ENCODE measurements around the gene CMTM1.

The CMTM1 gene

DNA sequence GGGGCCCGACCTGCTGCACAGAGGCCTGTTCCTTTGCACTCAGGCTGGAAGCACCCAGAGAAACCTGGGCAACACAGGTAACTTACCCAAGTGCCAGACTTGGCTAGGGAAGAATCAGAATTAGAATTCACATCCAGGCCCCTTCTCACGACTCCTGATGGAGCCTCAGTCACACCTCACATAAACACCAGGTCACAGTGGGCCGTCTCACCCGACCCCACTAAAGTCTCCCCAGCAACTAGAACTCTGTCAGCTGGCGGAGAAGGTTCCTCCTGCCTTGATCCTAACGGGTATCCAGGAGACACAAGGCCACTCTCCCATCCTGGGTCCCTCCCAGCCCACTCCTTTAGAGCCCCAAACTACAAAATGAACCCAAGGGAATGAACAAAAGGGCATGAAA, 22.7 kb upstream of the CMTM1 start:
- Histone ChIP-seq H3F3A (ENCODE audit: insufficient read depth, low read length) (peaks cover 12% of the 10 kb centered on the region), H4K20me1 (ENCODE audit: insufficient read depth, low read length) (no peaks in the 10 kb centered on the region), H3K9ac (ENCODE audit: low read length) (no peak overlapping the region), H3K4me3 (ENCODE audit: low read length) (no peak overlapping the region), H3K36me3 (replicated peaks; ENCODE audit: insufficient read depth, low read length) (no peaks in the 10 kb centered on the region), H3K9me2 (replicated peaks; ENCODE audit: insufficient read depth, low read length) (no peaks in the 10 kb centered on the region), H3K27ac (ENCODE audit: low read length) (no peak overlapping the region), H3K79me2 (ENCODE audit: low read length) (0 out of 2 replicates have a peak, but pooled peaks cover 4% of the 10 kb centered on the region), H2AFZ (ENCODE audit: low read length) (no peak overlapping the region), H3K4me1 (ENCODE audit: low read length) (peaks cover 28% of the 10 kb centered on the region), H3K27me3 (replicated peaks; ENCODE audit: insufficient read depth, low read length) (no peaks in the 10 kb centered on the region), H3K4me2 (ENCODE audit: low read depth, low read length) (no peak overlapping the region), H3K9me3 (replicated peaks; ENCODE audit: insufficient read depth, low read length) (no peaks in the 10 kb centered on the region)
- DNase-seq: no peak
- TF ChIP-seq EZH2 (optimal IDR thresholded peaks at IDR 0.05; ENCODE audit: low read depth, low read length): no peak
- TF ChIP-seq EZH2phosphoT487 (IDR thresholded peaks at IDR 0.05; ENCODE audit: low read length): no peak
- TF ChIP-seq, protein P1, sequence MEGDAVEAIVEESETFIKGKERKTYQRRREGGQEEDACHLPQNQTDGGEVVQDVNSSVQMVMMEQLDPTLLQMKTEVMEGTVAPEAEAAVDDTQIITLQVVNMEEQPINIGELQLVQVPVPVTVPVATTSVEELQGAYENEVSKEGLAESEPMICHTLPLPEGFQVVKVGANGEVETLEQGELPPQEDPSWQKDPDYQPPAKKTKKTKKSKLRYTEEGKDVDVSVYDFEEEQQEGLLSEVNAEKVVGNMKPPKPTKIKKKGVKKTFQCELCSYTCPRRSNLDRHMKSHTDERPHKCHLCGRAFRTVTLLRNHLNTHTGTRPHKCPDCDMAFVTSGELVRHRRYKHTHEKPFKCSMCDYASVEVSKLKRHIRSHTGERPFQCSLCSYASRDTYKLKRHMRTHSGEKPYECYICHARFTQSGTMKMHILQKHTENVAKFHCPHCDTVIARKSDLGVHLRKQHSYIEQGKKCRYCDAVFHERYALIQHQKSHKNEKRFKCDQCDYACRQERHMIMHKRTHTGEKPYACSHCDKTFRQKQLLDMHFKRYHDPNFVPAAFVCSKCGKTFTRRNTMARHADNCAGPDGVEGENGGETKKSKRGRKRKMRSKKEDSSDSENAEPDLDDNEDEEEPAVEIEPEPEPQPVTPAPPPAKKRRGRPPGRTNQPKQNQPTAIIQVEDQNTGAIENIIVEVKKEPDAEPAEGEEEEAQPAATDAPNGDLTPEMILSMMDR (IDR thresholded peaks at IDR 0.05; ENCODE audit: low read length): no peak

- Histone ChIP-seq H3K4me3 (ENCODE audit: low read length) (no peak overlapping the region), H3K79me2 (ENCODE audit: low read length) (peaks cover 4% of the 10 kb centered on the region; the same call in 1 of the 2 replicates), H3K27me3 (replicated peaks; ENCODE audit: insufficient read depth, low read length) (no peaks in the 10 kb centered on the region), H4K20me1 (ENCODE audit: insufficient read depth, low read length) (no peaks in the 10 kb centered on the region), H3K27ac (ENCODE audit: low read length) (no peak overlapping the region), H2AFZ (ENCODE audit: low read length) (no peak overlapping the region), H3K9me2 (replicated peaks; ENCODE audit: insufficient read depth, low read length) (no peaks in the 10 kb centered on the region), H3K4me2 (ENCODE audit: low read depth, low read length) (no peak overlapping the region), H3F3A (ENCODE audit: insufficient read depth, low read length) (peaks cover 16% of the 10 kb centered on the region), H3K36me3 (replicated peaks; ENCODE audit: insufficient read depth, low read length) (no peaks in the 10 kb centered on the region), H3K9me3 (replicated peaks; ENCODE audit: insufficient read depth, low read length) (no peaks in the 10 kb centered on the region), H3K4me1 (ENCODE audit: low read length) (peaks cover 27% of the 10 kb centered on the region), H3K9ac (ENCODE audit: low read length) (no peak overlapping the region)
- TF ChIP-seq EZH2phosphoT487 (IDR thresholded peaks at IDR 0.05; ENCODE audit: low read length) (no peak), EZH2 (optimal IDR thresholded peaks at IDR 0.05; ENCODE audit: low read depth, low read length) (no peak)
- TF ChIP-seq, protein P1 (IDR thresholded peaks at IDR 0.05; ENCODE audit: low read length): no peak
- DNase-seq: no peak
Observed at GRCh38 chr16:66544016-66544757, 22.1 kb upstream of the CMTM1 start.

- no peak for TF ChIP-seq EZH2 (optimal IDR thresholded peaks at IDR 0.05; ENCODE audit: low read depth, low read length)
- TF ChIP-seq, protein P1 (IDR thresholded peaks at IDR 0.05; ENCODE audit: low read length): no peak
- TF ChIP-seq EZH2phosphoT487 (IDR thresholded peaks at IDR 0.05; ENCODE audit: low read length): no peak
- peaks cover 4% of the 10 kb centered on the region for H3K79me2 ChIP-seq (ENCODE audit: low read length)
- no peaks in the 10 kb centered on the region for H4K20me1 ChIP-seq (ENCODE audit: insufficient read depth, low read length)
- H2AFZ ChIP-seq (ENCODE audit: low read length): no peak overlapping the region
- peaks cover 29% of the 10 kb centered on the region for H3K4me1 ChIP-seq (ENCODE audit: low read length)
- no peak for DNase-seq
- H3K9ac ChIP-seq (ENCODE audit: low read length): no peak overlapping the region
- H3K27ac ChIP-seq (ENCODE audit: low read length): no peak overlapping the region
- peaks cover 30% of the 10 kb centered on the region for H3F3A ChIP-seq (ENCODE audit: insufficient read depth, low read length)
- no peaks in the 10 kb centered on the region for H3K9me3 ChIP-seq (replicated peaks; ENCODE audit: insufficient read depth, low read length)
- no peaks in the 10 kb centered on the region for H3K9me2 ChIP-seq (replicated peaks; ENCODE audit: insufficient read depth, low read length)
- H3K4me3 ChIP-seq (ENCODE audit: low read length): no peak overlapping the region
- no peaks in the 10 kb centered on the region for H3K27me3 ChIP-seq (replicated peaks; ENCODE audit: insufficient read depth, low read length)
- no peak overlapping the region for H3K4me2 ChIP-seq (ENCODE audit: low read depth, low read length)
- H3K36me3 ChIP-seq (replicated peaks; ENCODE audit: insufficient read depth, low read length): no peaks in the 10 kb centered on the region
Observed at GRCh38 chr16:66547101-66547989, 18.9 kb upstream of the CMTM1 start.
